OCI-LY1 (cell line): ENCODE data around the gene SERHL2.

Experiments used
- EZH2 ChIP-seq: fragments of 200-600 bp; sonication (generic), shearing (Covaris generic); IDR thresholded peaks from 2 replicates; pipeline ENCODE4 v1.8.0; 2017; ENCODE audit warnings: borderline replicate concordance, mixed run types, mild to moderate bottlenecking, antibody characterized with exemption, low read length, moderate library complexity, mixed read lengths
- TF ChIP-seq, protein P1 (sequence below): fragments of 200-600 bp; sonication (generic), shearing (Covaris generic); IDR thresholded peaks from 2 replicates; pipeline ENCODE4 v1.5.1; 2017; ENCODE audit warnings: mild to moderate bottlenecking, antibody characterized with exemption, low read length, moderate library complexity, mixed read lengths

DNA sequence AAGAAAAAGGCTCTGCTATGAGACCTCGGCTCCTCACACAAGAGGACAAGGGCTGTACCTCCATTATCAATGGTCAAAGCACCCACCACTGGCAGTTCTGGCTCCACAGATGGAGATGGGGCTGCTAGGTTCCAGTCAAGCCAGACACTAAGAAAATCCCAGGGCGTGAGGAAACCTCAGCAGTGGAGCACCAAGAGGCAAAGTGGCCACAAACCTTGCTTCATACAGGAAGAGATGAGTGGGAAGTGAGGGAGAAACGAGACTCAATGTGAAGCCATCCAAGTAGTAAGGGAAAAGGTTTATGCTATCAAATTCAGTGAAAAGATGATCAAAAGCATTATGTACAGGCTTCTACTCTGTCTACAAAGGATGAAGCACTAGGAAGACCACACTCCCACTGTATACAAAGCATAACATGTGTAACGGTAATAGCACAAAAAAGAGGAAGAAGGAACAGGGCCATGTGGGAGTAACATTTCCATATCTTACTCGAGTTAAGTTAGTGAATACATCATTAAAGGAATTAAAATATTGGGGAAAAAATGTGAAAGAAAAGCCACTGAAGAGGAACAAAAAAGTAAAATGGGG lies 33.9 kb downstream of the SERHL2 start:
- TF ChIP-seq, protein P1, sequence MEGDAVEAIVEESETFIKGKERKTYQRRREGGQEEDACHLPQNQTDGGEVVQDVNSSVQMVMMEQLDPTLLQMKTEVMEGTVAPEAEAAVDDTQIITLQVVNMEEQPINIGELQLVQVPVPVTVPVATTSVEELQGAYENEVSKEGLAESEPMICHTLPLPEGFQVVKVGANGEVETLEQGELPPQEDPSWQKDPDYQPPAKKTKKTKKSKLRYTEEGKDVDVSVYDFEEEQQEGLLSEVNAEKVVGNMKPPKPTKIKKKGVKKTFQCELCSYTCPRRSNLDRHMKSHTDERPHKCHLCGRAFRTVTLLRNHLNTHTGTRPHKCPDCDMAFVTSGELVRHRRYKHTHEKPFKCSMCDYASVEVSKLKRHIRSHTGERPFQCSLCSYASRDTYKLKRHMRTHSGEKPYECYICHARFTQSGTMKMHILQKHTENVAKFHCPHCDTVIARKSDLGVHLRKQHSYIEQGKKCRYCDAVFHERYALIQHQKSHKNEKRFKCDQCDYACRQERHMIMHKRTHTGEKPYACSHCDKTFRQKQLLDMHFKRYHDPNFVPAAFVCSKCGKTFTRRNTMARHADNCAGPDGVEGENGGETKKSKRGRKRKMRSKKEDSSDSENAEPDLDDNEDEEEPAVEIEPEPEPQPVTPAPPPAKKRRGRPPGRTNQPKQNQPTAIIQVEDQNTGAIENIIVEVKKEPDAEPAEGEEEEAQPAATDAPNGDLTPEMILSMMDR = no peak
- TF ChIP-seq EZH2 = no peak
